Stimulated activated CD4-positive, alpha-beta T cell treated with anti-CD3 and anti-CD28 coated beads, TNF-alpha, amount 100 ng/mL, for 1 hour (primary cell): ENCODE measurements around the gene POLE.

ENCODE experiments used
- DNase-seq, 3 donors: peaks; one replicate each; pipeline ENCODE4 v3.0.0-alpha.2; 2020; ENCODE audit warnings: low read depth in 3 of 3, low spot score in 1 of 3

Gene POLE

GRCh38 chr12:132686825-132687210, 324 bp downstream of the POLE start:
- DNase-seq, result no peak

DNA sequence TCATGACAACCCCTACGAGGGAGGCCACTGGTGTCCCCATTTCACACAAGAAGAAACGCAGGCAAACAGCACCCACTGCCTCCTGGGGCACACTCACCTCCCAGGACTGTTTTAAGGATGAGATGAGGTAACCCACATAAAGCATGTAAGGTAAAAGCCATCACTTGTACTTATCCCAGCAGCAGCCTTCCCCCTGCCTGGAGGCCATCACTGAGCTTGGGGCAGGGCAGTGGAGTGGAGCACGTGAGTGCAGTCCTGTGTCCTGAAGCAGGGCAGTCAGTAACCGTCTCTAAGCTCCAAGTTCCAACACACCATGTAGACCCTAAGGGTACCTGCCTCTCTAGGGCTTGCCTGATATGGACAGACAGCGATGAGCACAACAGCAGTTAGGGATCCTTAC, 1.7 kb downstream of the POLE start:
- no peak for DNase-seq

- no peak for DNase-seq
Measured at GRCh38 chr12:132677492-132677891, 9.7 kb downstream of the POLE start.

DNA sequence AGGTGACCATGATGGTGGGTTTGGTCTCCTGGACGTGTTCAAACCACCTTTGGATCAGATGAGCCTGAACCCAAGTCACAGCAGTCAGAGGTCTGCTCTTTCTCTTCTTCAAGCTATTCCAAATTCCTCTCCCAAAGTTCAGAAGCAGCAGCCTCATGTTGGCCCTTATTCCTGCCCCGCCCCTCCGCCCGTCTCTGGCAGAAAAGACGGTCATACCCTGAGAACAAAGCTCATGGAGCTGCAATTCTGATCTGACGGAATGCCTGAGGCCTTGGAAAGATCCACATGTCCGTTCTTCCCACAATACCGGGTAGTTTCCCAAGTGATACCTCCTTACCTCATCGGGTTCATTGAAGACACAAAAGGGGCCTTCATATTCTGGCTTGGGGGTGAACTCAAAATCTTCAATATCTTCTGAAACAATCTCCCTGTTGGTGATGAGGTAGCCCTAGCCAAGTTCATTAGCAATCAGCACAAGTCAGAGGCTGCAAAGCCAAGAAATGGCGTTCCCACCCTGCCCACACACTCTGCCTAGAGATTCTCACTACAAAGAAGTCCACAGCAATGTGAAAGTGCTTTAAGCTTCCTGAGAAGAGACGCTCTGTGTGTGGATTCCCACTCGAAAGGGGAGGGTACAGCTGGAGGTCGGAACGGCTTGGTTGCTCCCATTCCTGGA, 11.2 kb downstream of the POLE start:
- no peak for DNase-seq

DNA sequence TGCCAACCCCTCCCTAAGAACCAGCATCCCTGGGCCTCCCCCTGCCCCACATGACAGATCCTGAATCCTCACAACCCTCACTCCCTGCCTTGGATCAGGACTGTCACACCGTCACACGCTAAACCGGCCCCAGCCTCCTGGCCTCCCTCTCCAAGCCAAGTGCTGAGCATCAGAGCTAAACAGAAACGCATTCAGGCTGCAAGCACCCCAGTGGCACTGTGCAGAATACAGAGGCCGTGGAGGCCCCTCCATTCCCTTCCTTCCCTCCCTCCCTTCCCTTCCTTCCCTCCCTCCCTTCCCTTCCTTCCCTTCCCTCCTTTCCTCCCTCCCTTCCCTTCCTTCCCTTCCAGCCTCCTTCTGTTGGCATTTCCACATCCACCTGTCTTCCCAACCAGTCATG, 12.6 kb downstream of the POLE start:
- no peak for DNase-seq

- DNase-seq, result no peak
Measured at GRCh38 chr12:132673288-132674179, 13.6 kb downstream of the POLE start.

DNA sequence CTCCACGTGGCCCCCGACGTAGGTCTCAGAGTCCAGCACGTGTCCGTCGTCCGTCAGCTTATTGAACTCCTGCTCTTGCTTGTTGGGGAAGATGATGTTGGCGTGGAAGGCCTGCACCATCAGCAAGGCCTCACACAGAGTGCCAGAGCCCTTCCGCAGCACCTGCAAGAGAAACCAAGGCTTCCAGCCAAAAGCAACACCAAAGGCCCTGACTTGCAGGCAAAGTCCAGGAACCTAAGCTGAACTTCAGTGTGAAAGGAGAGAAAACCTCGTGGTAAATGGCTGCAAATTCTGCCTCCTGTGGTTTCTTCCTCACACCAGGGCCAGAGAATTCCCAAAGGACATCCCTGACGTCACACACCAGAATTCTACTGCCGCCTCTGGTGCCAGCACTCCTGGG, 14.5 kb downstream of the POLE start:
- no peak for DNase-seq

DNA sequence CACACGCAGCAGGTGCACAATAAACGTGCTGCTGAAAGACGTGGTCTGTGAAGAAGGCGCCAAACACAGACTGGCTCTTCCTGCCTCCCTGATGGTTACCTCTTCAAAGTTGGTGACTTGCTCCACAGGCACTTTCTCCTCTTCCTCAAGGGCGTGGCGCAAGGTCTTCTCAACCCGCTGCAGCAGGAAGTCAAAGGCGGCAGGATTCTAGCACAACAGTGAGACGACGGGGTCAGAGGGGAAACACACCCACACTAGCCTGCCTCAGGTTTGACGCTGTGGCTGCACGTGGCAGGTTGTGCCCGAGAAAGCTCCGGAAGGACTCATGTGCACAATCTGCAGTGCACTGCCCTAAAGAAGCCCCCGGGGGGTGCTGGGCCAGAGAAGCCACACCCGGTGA, 15.0 kb downstream of the POLE start:
- DNase-seq, result no peak

GRCh38 chr12:132669166-132669879, 17.8 kb downstream of the POLE start:
- no peak for DNase-seq

DNA sequence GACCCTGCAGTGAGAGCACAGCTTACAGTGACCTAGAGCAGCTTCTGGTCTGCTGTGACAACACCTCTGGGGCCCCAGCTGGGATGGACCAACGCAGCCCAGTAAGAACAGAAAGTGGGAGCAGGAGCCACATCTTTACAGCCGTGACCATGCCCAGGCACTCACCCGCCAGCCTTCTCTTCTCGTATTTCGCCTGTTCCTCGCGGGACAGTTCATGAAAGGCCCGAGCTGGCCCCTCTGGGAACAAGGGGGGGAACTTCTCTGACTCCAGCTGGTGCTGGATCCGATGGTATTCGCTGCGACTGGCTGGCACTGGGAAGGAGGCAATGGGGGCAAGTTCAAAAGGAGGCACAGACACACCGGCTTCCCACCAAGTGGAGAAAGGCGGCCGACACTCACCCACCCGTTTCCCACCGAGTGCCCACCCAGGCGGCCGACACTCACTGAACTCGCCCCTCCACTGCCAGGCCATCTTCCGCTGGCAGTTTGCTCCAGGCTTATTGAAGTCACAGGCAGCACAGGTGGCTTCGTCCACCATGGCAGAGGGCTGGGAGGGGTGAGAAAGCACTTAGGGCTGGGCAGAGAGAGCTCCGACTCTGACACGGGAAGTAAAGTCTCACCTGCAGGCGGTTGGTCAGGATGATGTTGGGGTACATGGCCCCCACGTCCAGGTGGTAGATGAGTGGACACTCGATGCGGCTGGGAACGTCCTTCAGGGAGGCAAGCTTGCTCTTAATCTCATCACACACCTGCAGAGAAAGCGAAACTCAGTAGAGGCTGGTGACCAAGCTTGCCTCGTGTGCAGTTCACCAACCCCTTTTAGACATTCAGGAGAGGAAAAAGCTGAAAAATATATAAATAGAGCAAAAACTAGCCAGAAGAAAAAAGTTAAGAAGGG, 18.7 kb downstream of the POLE start:
- no peak for DNase-seq

DNA sequence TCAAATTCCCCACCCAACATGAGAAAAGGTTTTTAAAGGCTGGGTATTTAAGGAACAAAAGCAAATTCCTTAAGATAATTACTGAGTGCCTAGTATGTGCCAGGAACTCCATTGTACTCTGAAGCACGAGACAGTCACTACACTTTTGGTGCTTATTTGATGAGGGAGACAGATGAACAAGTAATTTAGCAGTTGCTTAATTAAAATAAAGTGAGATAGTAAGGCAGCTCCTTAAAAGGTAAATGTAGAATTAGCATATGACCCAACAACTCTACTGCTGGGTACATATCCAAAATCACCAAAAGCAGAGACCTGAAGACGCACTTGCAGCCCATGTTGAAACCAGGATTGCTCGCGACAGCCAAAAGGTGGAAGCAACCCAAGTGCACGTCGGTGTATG, 21.3 kb downstream of the POLE start:
- DNase-seq, result no peak

DNA sequence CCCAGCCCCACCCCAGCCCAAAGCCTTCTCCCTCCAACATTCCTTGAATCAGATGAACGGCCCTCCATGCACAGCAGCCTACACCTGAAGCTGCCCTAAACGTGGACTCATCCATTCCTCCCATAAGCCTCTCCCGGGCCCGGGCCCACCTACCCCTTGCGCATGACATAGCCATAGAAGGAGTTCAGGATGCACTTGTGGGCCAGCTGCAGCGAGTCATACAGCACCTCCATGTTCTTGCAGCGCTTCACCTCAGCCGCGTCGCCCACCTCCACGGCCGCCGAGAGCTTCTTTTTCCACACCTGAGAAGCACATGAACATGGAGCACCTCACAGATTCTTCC, 22.0 kb downstream of the POLE start:
- DNase-seq, result no peak

DNA sequence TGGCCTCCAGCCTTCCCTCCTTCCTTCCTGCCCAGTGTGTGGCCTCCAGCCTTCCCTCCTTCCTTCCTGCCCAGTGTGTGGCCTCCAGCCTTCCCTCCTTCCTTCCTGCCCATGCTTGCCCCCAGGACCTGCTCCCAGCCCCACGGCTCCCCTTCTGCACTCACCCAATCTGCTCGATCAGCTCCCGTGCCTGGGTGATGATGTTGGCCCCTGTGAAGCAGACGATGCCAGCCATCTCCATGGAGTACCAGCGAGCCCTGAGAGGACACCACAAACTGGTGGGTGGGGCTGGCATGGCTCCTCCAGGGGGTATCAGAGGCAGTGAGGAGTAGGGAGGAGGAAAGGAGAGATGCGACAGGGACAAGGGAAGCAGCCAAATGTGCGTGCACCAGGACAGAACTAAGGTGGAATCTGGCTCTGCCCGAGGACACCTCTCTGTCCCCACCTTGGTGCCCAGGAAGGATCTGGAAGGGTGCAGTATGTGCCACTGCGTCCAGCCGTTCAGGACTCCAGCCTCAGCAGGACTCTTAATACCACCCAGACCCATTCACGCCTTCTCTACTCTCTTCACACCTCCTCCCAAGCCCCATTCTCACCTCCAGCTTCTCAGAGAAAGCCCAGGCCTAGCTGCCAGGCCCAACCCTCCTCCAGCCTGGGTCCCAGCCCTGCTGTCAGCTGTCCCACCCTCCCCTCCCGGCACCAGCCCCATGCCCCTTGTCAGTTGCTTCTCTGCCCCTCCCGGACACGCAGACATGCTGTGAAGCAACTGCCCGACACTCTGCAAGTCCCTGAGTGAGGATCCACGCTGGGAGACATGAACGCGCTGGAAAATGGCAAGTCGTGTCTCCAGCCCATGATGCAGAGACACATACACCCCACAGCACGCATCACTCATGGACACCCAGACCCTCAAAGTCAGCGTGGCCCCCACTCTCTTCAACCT, 22.7 kb downstream of the POLE start:
- no peak for DNase-seq

DNA sequence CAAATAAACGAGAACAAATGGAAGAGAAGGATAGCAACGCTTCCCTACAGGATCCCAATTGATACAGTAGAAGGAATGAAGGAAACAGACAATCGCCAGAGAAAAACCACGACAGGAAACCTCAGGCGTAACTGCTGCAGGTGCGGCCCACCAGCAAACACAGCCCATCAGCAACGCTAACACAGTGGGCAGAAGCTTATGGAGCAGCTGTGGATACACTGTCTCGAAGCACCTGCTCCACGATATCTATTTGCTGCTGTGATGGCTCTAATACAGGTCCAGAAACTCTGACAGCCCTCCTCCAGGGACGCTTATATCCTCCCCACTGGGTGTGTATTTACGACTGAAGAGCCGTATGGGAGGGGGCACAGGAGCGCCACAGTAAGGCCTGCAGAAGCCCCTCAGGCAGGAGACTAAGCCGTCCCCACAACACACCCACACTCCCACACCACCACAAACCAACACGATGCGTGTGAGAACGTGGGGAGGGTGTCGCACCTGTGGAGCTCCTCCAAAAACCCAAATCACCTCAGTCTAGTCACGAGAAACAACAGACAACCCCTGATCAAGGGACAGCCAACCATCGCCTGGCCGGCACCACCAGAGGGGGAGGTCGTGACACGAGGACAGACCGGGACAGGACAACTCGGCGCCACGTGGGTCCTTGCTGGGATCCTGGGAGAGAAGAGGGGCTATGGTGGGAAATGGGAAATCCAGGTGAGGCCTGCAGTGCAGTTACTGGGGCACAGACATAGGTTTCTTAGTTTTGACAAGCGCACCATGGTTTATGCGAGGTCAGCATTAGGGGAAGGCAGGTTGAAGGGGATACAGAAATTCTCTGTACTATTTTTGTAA, 24.0 kb downstream of the POLE start:
- no peak for DNase-seq

- no peak for DNase-seq
Measured at GRCh38 chr12:132661972-132662371, 25.2 kb downstream of the POLE start.

GRCh38 chr12:132660996-132661395, 26.1 kb downstream of the POLE start:
- DNase-seq, result no peak

DNA sequence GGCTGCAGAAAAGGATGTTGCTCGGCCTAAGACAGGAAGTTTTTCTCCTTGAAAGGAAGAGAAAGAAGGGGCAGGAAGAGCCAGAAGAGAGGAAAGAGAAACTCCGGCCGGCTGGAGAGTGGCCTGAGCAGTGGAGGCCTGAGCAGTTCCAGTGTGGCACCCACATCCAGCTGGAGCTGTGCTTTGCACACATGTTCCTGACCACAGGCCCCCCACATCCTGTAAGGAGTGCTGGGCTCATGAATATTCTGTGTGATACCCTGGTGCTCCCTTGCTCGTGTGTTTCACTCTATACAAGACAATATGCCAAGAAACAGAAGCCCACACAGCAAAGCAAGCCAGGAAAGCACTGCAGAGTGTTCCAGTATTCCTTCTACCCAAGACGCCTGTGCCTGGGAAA, 27.1 kb downstream of the POLE start:
- DNase-seq, result no peak

GRCh38 chr12:132659146-132659545, 28.0 kb downstream of the POLE start:
- DNase-seq, result no peak
